Measurements from ENCODE around the gene SLIT1. TPM values are rescaled to one million over a fixed set of nuclear protein-coding genes. Genes with fewer than 3 reads are reported as not detected.

The SLIT1 gene
- total RNA-seq, 1 donor, result not detected

DNA sequence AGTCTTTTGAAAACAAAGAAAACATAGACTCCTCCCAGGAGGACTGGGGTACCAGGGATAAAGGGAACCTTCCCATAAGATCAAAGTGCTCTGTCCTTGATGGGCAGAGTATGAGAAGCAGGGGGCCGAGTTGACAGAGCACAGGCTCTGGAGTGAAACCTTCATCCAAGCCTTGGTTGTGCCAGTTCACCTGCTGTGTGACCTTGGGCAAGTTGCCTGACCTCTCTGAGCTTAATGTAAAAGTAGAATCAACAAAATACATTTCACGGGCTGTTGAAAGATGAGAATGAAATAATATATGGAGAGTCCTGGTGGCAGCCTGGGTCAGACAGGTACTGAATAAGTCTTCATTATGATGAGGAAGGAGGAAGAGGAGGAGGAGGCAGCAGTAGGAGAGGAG lies 69.9 kb downstream of the SLIT1 start:
- no peaks in the 10 kb centered on the region for H3K9me3 ChIP-seq (ENCODE audit: low read depth, low read length)
- no peaks in the 10 kb centered on the region for H3K4me1 ChIP-seq (ENCODE audit: insufficient read depth, low read length)
- H3K4me2 ChIP-seq (ENCODE audit: insufficient read depth, low read length), result no peak overlapping the region
- H3K79me2 ChIP-seq (ENCODE audit: insufficient read depth, low read length), result no peaks in the 10 kb centered on the region
- TF ChIP-seq, protein P1, sequence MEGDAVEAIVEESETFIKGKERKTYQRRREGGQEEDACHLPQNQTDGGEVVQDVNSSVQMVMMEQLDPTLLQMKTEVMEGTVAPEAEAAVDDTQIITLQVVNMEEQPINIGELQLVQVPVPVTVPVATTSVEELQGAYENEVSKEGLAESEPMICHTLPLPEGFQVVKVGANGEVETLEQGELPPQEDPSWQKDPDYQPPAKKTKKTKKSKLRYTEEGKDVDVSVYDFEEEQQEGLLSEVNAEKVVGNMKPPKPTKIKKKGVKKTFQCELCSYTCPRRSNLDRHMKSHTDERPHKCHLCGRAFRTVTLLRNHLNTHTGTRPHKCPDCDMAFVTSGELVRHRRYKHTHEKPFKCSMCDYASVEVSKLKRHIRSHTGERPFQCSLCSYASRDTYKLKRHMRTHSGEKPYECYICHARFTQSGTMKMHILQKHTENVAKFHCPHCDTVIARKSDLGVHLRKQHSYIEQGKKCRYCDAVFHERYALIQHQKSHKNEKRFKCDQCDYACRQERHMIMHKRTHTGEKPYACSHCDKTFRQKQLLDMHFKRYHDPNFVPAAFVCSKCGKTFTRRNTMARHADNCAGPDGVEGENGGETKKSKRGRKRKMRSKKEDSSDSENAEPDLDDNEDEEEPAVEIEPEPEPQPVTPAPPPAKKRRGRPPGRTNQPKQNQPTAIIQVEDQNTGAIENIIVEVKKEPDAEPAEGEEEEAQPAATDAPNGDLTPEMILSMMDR (IDR thresholded peaks at IDR 0.05; ENCODE audit: extremely low read depth, low read depth, low read length), result no peak
- H3K27me3 ChIP-seq (ENCODE audit: insufficient read depth, low read length), result peaks cover 10% of the 10 kb centered on the region
- H3K27ac ChIP-seq (ENCODE audit: low read depth, low read length), result no peak overlapping the region
- no peak for DNase-seq (ENCODE audit: insufficient read length, low spot score, missing footprints)
- no peaks in the 10 kb centered on the region for H4K20me1 ChIP-seq (ENCODE audit: insufficient read depth, low read length)
- H3K4me3 ChIP-seq (ENCODE audit: insufficient read depth, low read length), result no peak overlapping the region
- no peak overlapping the region for H2AFZ ChIP-seq (ENCODE audit: low read length)
- no peaks in the 10 kb centered on the region for H3K36me3 ChIP-seq (ENCODE audit: insufficient read depth, low read length)

DNA sequence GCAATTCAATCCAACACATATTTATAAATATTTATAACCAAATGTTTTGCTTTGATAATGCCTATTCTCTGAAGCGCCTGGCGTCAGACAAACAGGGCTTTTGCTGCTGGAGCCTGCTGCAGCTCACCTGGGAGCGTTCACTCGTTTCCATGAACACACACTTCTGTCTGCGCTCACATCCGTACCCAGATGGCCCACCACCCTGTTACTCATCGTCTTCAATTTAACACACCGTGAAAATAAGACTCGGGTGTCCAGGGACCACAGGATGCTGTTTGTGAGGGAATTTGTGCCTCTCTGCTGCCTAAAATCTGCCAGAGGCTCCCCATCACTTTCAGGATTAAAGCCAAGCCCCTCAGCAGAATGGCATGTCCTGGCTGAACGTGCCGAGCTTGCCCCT lies 74.1 kb downstream of the SLIT1 start:
- Histone ChIP-seq H3K4me2 (ENCODE audit: insufficient read depth, low read length) (no peak overlapping the region), H3K27me3 (ENCODE audit: insufficient read depth, low read length) (peaks cover 2% of the 10 kb centered on the region), H4K20me1 (ENCODE audit: insufficient read depth, low read length) (no peaks in the 10 kb centered on the region), H3K4me3 (ENCODE audit: insufficient read depth, low read length) (no peak overlapping the region), H3K27ac (ENCODE audit: low read depth, low read length) (no peak overlapping the region), H3K4me1 (ENCODE audit: insufficient read depth, low read length) (no peaks in the 10 kb centered on the region), H2AFZ (ENCODE audit: low read length) (no peak overlapping the region), H3K36me3 (ENCODE audit: insufficient read depth, low read length) (no peaks in the 10 kb centered on the region), H3K79me2 (ENCODE audit: insufficient read depth, low read length) (no peaks in the 10 kb centered on the region), H3K9me3 (ENCODE audit: low read depth, low read length) (no peaks in the 10 kb centered on the region)
- DNase-seq (ENCODE audit: insufficient read length, low spot score, missing footprints), result no peak
- TF ChIP-seq, protein P1 (IDR thresholded peaks at IDR 0.05; ENCODE audit: extremely low read depth, low read depth, low read length), result no peak

DNA sequence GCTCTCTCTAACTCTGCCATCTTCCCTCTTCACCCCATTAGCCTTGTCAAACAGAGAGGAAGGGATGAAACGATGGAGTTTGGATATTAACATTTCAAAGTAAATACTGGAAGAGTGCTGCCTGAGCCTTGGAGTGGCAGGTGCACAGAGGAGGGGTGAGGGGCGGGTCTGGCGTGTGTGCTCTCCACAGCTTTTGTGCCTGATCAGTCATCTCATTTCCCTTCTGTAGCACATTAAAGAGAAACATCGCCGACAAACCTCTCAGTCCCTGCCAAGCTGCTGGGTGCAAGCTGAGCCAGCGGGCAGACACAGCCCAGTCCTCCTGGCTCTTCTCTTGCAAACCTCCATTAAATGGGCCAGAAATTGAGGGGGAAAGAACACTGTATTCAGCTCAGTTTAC lies 76.2 kb downstream of the SLIT1 start:
- Histone ChIP-seq H3K4me1 (ENCODE audit: insufficient read depth, low read length) (no peaks in the 10 kb centered on the region), H3K4me2 (ENCODE audit: insufficient read depth, low read length) (no peak overlapping the region), H3K9me3 (ENCODE audit: low read depth, low read length) (no peaks in the 10 kb centered on the region), H3K79me2 (ENCODE audit: insufficient read depth, low read length) (no peaks in the 10 kb centered on the region), H4K20me1 (ENCODE audit: insufficient read depth, low read length) (no peaks in the 10 kb centered on the region), H3K4me3 (ENCODE audit: insufficient read depth, low read length) (no peak overlapping the region), H3K27ac (ENCODE audit: low read depth, low read length) (no peak overlapping the region), H3K27me3 (ENCODE audit: insufficient read depth, low read length) (no peaks in the 10 kb centered on the region), H3K36me3 (ENCODE audit: insufficient read depth, low read length) (no peaks in the 10 kb centered on the region), H2AFZ (ENCODE audit: low read length) (no peak overlapping the region)
- TF ChIP-seq, protein P1 (IDR thresholded peaks at IDR 0.05; ENCODE audit: extremely low read depth, low read depth, low read length), result no peak
- DNase-seq (ENCODE audit: insufficient read length, low spot score, missing footprints), result no peak

DNA sequence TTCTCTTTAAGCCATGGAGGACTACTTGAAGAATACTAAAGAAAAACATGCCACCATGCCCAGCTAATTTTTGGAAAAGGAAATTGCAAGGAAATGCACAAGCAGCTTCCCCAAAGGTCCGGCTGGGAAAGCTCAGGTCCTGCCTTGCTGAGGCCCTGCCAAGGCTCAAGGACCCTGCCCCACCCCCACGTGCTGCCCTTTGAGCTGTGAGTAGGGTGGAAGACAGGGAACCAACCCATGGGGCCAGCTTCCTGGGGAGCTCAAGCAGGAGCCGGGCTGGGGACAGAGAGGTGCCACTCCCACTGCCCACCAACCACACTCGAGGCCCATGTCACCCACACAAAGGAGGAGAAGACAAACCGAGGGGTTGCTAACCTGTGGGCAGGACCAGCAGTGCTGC lies 78.2 kb downstream of the SLIT1 start:
- no peak overlapping the region for H3K4me2 ChIP-seq (ENCODE audit: insufficient read depth, low read length)
- H3K79me2 ChIP-seq (ENCODE audit: insufficient read depth, low read length), result no peaks in the 10 kb centered on the region
- H3K4me3 ChIP-seq (ENCODE audit: insufficient read depth, low read length), result no peak overlapping the region
- no peaks in the 10 kb centered on the region for H3K36me3 ChIP-seq (ENCODE audit: insufficient read depth, low read length)
- peaks cover 2% of the 10 kb centered on the region for H3K27me3 ChIP-seq (ENCODE audit: insufficient read depth, low read length)
- H4K20me1 ChIP-seq (ENCODE audit: insufficient read depth, low read length), result no peaks in the 10 kb centered on the region
- no peaks in the 10 kb centered on the region for H3K9me3 ChIP-seq (ENCODE audit: low read depth, low read length)
- no peak for DNase-seq (ENCODE audit: insufficient read length, low spot score, missing footprints)
- H3K27ac ChIP-seq (ENCODE audit: low read depth, low read length), result no peak overlapping the region
- no peaks in the 10 kb centered on the region for H3K4me1 ChIP-seq (ENCODE audit: insufficient read depth, low read length)
- TF ChIP-seq, protein P1 (IDR thresholded peaks at IDR 0.05; ENCODE audit: extremely low read depth, low read depth, low read length), result no peak
- H2AFZ ChIP-seq (ENCODE audit: low read length), result no peak overlapping the region

All from osteoblast (primary cell).